Activated CD4-positive, CD25-positive, alpha-beta regulatory T cell treated with anti-CD3 and anti-CD28 coated beads, Interleukin-2, amount 50 U/mL, for 16 hours (primary cell): ENCODE data around the gene DSG4.
"Not testable (repeated sequence)": the region's sequence is repeated elsewhere in the genome, so short reads cannot be mapped to it uniquely, and the experiment has no call there.

Experiments
- DNase-seq: peaks from one replicate; pipeline ENCODE4 v3.0.0-alpha.2; 2020; ENCODE audit warnings: low read depth, low spot score

The DSG4 gene

DNA sequence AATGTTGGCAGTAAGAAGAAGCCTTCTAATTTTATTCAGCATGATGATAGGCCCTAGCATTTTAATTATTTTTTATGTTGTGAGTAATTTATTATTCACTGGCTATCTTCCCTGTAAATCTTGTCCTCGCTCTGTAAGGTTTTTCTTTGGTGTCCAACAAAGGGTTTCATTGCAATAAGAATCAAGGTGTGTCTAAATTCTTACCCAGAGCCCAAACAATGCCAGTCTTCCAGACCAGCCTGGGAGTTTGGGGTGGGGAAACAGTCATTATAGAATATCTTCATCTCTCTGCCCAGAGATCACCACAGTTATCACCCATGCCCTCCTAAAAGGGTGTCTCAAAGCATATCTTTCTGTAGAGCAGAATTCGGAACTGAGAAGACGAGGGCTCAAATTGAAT is at the start of gene DSG4:
Gene DSG4 (plus strand): TSS at position 301 of the 400 bp plus-strand sequence. CDS start 135 bp downstream, outside the sequence.
- no peak for DNase-seq

GRCh38 chr18:31329787-31330438 is 46.7 kb upstream of the DSG4 start:
- DNase-seq = no peak

DNA sequence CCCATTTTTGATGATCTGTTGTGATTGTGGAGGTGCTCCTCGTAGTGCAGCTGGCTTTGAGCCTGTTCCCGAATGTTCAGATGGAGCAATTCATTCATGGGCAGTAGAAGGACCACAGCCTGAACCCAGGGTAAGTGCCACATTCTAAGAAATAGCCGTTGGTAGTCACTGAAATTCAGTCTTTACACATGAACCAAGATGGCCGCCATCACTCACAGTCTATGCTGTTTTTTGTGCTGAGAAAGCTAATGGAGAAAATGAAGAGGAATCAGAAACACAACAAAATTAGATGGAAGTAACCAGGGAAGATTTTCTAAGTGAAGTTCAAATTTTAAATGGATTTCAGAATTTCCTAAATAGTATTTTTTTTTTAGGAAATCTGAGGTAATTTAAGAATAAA is 33.1 kb upstream of the DSG4 start:
- no peak for DNase-seq

DNA sequence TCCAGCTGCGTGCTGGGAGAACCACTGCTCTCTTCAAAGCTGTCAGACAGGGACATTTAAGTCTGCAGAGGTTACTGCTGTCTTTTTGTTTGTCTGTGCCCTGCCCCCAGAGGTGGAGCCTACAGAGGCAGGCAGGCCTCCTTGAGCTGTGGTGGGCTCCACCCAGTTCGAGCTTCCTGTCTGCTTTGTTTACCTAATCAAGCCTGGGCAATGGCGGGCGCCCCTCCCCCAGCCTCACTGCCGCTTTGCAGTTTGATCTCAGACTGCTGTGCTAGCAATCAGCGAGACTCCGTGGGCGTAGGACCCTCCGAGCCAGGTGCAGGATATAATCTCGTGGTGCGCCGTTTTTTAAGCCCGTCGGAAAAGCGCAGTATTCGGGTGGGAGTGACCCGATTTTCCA is 23.2 kb upstream of the DSG4 start:
- DNase-seq = not testable (repeated sequence)

DNA sequence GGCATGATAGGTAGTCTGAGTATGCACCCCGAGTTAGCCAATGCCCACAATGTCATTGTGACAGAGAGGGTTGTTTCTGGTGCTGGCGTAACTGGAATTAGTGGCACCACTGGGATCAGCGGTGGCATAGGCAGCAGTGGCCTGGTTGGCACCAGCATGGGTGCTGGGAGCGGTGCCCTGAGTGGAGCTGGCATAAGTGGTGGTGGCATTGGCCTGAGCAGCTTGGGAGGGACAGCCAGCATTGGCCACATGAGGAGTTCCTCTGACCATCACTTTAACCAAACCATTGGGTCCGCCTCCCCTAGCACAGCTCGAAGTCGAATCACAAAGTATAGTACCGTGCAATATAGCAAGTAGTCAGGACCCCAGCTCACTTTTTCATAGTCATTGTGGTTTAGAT is 21.6 kb upstream of the DSG4 start:
- DNase-seq = no peak

DNA sequence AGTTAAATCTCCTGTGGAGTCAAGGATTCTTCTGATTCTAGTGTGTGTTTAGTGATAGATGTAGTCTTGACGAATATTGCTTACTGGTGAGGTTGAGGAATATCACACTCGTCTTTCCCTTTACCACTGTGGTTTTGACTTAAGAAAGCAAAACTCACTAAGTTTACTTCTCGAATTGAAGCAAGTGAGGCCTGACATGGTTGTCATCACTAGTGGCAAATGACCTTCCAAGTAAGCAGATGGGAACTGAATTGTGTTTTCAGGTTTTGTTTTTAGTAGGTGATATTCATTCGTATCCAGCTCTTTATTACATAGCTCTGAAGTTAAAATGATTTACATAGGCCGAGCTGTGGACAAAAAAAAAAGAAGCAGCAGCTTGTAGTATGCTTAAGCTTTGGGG is 20.6 kb upstream of the DSG4 start:
- DNase-seq = no peak

DNA sequence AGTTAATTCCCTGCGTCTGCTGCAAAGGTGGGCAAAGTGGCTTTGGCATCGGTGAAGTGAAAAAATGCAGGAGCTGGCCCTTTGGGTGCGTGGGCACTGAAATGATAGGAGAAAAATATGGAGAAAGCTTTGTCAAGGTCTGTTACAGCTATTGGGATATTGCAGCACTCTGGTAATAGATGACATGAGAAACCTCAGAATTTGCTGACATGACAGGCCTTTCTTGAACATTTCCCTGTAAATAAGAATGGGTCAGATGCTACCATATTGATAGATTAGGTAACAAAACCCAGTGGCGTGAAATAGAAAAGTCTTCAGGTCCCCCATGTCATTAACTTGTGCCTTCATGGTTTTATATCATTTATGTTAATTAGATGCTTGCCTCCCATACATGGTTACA is 12.4 kb upstream of the DSG4 start:
- no peak for DNase-seq

GRCh38 chr18:31369478-31369877 is 7.1 kb upstream of the DSG4 start:
- no peak for DNase-seq

DNA sequence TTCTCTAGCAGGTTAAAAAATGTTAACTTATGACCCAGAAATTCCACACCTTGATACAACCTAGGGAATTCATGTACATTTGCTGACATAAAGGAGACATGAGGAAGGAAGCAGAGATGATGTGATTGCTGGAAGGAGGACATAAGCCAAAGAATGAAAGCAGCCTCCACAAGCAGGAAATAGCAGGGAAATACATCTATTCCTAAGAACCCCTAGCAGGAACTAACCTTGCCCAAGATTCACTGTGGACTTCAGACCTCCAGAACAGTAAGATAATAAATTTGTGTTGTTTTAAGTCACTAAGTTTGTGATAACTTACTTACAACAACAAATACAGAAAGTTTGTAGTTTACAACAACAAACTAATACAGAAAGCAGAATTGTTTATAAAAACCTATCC is 4.6 kb upstream of the DSG4 start:
- DNase-seq = no peak

DNA sequence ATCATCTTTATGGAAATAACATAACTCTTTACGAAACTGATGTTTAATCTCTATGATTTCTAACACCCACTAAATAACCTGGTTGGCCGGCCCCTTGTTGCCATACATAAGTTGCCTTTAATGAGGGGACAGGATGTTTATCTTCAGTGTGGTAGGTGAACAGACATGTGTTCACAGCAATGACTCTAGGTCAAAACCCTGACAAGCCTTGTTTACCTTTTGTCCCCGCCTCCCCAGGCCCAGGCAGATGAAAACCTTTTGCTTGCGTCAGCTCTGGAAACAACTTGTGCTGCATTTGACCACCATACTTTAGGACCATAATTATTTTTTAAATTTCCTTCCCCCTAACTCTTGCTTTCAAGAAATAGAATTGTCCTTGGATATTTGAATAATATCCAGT is 2.9 kb upstream of the DSG4 start:
- no peak for DNase-seq

GRCh38 chr18:31380912-31381311 is 4.3 kb downstream of the DSG4 start:
- no peak for DNase-seq

DNA sequence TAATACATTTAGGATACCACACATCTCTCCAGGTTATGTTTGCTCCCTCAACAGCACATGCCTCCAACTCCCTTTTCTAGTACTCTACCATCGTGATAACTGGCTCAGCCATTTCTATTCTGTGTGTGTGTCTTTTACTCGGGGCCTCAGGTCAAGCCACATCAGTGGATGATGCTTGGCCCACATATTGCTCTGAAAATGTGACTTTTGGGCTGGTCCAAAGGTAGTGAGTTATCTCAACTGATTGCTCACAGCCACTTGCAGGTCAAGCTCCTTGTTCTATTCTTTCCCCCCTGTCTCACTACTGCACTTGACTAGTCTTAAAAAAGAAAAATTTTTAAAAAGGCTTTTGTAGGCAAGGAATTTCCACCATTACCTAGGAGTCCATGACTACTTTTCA is 5.5 kb downstream of the DSG4 start:
- DNase-seq = no peak

DNA sequence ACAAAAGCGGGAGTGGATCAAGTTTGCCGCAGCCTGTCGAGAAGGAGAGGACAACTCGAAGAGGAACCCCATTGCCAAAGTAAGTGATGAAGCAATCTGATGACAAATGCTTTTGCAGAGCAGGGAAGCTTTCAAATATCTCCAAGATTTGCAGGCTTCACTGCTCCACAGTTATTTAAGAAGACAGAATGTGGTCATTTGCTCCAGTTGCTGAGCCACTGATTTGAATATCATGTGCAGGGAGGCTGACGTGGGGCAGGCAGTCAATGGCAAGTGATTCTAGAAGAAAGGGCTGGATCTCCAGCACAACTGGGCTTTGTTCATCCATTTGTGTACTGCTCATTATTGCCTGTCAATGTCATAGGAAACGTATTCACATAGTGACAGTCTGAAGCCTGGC is 10.2 kb downstream of the DSG4 start:
- DNase-seq = no peak

GRCh38 chr18:31393286-31393685 is 16.7 kb downstream of the DSG4 start:
- DNase-seq = no peak

DNA sequence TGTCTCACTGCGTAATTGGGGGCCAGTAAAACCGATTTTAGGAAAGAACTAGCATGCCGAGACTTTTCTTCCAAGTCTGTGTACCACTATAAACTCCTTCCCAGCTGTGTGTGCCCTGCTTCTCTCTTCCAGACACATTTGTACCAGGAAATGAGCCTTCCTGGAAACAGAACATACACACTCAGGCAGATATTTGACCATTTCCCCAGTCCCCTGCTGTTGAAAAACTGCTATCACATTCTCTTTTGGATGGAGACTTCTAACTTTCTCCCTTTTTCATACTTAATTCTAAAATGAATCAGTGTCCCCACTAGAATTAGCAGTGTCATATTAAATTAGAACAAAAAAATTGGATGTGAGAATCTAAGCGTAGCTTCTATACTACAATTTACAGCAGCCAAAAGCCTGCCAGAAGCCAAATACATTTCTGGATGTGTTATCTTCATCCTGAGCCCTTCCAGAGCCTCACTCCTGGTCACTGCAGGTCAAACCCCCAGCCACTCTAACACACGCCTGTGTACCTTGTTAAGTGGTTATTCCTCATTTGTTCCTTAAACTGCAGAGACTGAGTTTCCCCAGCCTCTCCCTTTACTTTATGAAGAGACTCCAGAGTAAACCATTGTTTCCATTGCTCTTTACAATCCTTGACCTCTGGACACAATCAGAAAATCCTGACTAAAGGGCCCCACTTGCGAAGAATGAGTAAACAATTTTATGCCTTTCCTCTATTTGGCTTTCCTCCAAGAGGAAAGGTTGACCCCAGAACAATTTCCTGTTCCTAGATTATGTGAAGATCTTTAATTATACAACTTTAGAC is 20.4 kb downstream of the DSG4 start:
- no peak for DNase-seq

- no peak for DNase-seq
Observed at GRCh38 chr18:31398191-31398590, 21.6 kb downstream of the DSG4 start.

GRCh38 chr18:31399306-31400032 is 22.9 kb downstream of the DSG4 start:
- DNase-seq = no peak

GRCh38 chr18:31401156-31402025 is 24.8 kb downstream of the DSG4 start:
- no peak for DNase-seq

DNA sequence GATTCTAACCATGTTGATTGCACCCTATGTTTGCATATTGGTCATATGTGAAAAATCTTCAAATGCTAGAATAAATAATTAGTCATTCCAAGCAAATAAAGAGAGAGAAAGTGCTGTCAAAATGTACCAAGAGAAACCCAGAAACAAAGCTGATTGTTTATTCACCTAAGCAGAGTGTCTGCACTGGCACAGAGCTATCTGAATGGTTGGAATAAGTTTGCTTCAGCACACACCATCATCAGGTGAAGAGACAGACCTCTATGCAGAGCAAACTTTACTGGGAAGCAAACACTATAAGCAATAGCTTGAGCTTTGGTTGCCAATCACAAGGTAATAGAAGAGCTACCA is 25.4 kb downstream of the DSG4 start:
- DNase-seq = no peak

- no peak for DNase-seq
Observed at GRCh38 chr18:31403409-31403808, 26.8 kb downstream of the DSG4 start.

DNA sequence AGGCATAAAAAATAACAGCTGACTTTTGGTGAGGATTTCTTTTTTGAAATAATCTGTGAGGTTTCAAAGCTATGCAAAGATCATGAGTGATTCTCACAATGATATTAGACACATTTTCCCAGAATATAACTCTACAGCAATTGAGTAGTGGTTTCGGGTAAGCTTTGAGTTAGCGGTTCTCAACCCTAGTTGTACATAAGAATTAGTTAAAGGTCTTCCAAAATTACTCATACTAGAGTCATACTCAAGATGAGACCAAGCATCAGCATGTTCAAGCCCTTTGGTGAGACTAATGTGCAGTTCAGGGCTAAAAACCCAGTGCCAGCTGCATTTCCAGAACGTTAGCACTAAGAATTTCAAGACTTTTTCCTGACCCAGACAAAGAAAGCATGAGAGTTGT is 31.1 kb downstream of the DSG4 start:
- DNase-seq = no peak

DNA sequence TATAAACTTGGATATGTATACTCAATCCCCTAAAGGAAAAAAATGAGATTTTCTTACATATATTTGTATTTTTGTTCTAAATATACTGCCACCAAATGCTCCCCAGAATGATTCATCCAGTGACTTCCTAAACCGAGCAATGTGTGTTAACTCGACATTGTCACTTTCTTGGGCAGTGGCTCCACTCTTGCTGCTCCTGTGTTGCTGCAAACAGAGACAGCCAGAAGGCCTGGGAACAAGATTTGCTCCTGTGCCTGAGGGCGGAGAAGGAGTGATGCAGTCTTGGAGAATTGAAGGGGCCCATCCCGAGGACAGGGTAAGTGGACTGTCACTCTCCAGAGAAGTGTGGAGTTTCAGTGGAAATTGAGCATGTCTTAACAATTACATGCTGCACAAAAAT is 32.7 kb downstream of the DSG4 start:
- DNase-seq = no peak
